Measurements from ENCODE around the gene CRYZ.
"Not testable (repeated sequence)": the region's sequence is repeated elsewhere in the genome, so short reads cannot be mapped to it uniquely, and the experiment has no call there.

CRYZ gene

DNA sequence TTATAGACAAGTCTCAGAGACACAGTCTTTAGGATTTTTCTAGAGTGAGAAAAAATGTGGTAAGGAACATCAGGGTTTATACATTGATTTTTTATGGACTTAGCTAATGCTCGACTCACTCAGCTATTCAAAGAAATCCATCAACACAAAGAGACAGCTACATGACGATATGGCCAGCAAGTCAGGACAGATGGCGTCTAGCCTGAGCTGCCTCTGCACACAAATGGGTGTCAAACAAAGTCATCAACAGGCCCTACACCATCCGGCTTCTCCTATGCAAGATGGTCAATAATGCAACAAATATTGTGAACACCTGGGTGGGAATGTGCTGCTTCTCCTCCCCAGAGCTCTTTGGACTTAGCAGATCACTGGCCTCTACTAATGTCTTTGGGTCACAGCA, 45.9 kb downstream of the CRYZ start:
- no peak for DNase-seq (ENCODE audit: low read depth in 1 of 2, low spot score in 1 of 2)
- TF ChIP-seq JUND (IDR thresholded peaks at IDR 0.05; ENCODE audit: low read depth), result no peak
- in situ Hi-C loops (cut with HindIII; ENCODE audit: low pct_unique_long_range_greater_than_20kb, low sequenced_read_pairs), result no loop called here

DNA sequence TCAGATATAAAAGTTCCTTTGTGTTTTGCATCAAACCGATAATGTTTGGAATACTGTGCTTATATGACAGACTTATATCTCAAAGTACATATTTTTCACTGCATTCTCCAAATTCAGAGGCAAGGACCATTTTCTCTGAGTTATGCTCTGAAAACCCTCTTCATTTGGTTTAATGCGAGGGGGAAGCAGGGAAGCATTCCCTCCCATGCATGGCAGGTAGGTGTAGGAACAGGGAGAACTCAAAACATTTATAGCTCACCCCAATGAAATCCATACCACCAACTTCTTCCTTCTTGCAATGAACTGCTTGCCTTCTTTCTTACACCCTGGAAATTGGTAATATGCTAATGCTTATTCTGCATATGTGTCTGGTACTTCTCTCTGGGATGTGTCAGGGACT, 48.5 kb downstream of the CRYZ start:
- in situ Hi-C loops (cut with HindIII; ENCODE audit: low pct_unique_long_range_greater_than_20kb, low sequenced_read_pairs), result no loop called here
- no peak for TF ChIP-seq JUND (IDR thresholded peaks at IDR 0.05; ENCODE audit: low read depth)

DNA sequence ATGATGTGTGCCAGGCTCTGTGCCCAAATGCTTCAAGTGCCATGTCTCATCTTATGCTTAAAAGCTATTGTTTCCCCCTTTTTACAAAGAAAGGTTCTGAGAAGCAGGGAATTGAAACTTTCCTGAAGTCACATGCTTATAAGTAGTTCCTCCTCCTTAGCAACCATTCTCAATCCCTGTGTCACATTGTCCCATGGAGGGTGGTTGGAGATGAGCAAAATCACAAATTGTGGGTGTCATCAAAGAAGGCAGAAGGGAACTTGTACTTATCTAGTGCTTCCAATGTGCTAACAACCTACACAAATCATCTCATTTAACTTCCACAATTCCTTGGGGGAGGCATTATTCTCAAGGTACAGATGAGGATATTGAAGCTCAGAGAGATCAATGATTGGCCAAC, 49.2 kb downstream of the CRYZ start:
- in situ Hi-C loops (cut with HindIII; ENCODE audit: low pct_unique_long_range_greater_than_20kb, low sequenced_read_pairs), result no loop called here
- TF ChIP-seq JUND (IDR thresholded peaks at IDR 0.05; ENCODE audit: low read depth), result no peak

More for the DNA sequence above, 48.5 kb downstream of the CRYZ start:
- no peak for DNase-seq (ENCODE audit: low read depth in 1 of 2, low spot score in 1 of 2)

GRCh38 chr1:74681851-74682250, 51.0 kb downstream of the CRYZ start:
- no peak for TF ChIP-seq JUND (IDR thresholded peaks at IDR 0.05; ENCODE audit: low read depth)
- DNase-seq (ENCODE audit: low read depth in 1 of 2, low spot score in 1 of 2), result no peak
- in situ Hi-C loops (cut with HindIII; ENCODE audit: low pct_unique_long_range_greater_than_20kb, low sequenced_read_pairs), result no loop called here

More for the DNA sequence above, 49.2 kb downstream of the CRYZ start:
- DNase-seq (ENCODE audit: low read depth in 1 of 2, low spot score in 1 of 2), result no peak

DNA sequence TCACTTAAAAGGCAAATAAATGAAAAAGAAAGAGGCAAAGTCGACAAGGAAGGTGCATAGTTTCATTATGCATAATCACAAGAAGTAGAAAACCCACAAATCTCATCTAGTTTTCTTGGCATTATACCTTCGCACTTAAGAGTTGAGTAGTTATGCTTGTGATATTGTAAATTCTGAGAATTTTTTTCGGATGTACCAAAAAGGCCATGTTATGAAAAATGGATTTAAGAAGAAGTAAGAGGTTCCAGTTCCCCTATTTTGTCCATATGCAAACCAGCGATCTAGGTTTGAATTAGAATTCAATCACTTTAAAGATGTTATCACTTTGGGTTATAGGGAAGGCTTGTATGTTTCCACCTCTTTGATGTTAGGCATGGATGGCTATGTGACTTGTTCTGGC, 51.4 kb downstream of the CRYZ start:
- DNase-seq (ENCODE audit: low read depth in 1 of 2, low spot score in 1 of 2), result no peak
- in situ Hi-C loops (cut with HindIII; ENCODE audit: low pct_unique_long_range_greater_than_20kb, low sequenced_read_pairs), result no loop called here
- no peak for TF ChIP-seq JUND (IDR thresholded peaks at IDR 0.05; ENCODE audit: low read depth)

DNA sequence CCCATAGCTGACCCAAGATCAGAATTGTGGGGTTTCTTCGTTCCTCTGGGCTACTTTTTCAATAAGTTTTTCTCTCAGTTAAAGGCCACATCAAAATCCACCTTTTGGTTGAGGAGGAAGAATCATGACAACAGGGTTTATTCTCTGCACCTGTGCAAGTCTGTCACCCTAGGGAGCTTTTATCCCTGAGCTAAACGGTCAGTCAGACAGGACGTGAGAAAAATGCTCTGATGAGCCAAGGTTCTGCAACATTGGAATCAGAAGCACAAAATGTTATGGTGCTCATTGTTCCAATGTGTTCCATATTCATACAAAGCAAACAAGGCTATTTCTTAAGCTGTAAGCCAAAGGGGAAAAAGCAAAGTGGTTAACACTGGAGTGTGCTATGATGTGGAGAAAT, 51.8 kb downstream of the CRYZ start:
- in situ Hi-C loops (cut with HindIII; ENCODE audit: low pct_unique_long_range_greater_than_20kb, low sequenced_read_pairs), result no loop called here
- no peak for DNase-seq (ENCODE audit: low read depth in 1 of 2, low spot score in 1 of 2)
- no peak for TF ChIP-seq JUND (IDR thresholded peaks at IDR 0.05; ENCODE audit: low read depth)

DNA sequence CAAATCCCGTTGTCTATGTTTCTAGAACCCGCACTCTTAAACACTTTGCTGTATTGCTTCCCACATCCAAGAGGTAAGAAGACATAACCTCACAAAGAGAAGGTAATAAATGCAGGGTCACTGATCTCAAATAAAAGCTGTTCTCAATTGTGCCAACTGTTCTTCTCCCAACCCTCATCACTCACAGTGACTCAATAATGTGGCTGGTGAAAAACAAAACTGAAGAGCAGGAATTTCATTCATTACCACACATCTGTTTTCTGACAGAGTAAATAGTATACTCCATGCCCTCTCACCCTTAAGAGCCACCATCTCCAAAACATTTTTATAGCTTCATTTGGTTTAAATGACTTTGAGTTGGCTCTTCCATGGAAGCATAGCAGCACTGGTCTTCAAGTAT, 53.0 kb downstream of the CRYZ start:
- no peak for DNase-seq (ENCODE audit: low read depth in 1 of 2, low spot score in 1 of 2)
- TF ChIP-seq JUND (IDR thresholded peaks at IDR 0.05; ENCODE audit: low read depth), result no peak
- in situ Hi-C loops (cut with HindIII; ENCODE audit: low pct_unique_long_range_greater_than_20kb, low sequenced_read_pairs), result no loop called here

- TF ChIP-seq JUND (IDR thresholded peaks at IDR 0.05; ENCODE audit: low read depth), result no peak
- DNase-seq (ENCODE audit: low read depth in 1 of 2, low spot score in 1 of 2), result no peak
- in situ Hi-C loops (cut with HindIII; ENCODE audit: low pct_unique_long_range_greater_than_20kb, low sequenced_read_pairs), result no loop called here
These were observed 54.9 kb downstream of the CRYZ start for GRCh38 chr1:74677926-74678325.

- in situ Hi-C loops (cut with HindIII; ENCODE audit: low pct_unique_long_range_greater_than_20kb, low sequenced_read_pairs), result no loop called here
- no peak for TF ChIP-seq JUND (IDR thresholded peaks at IDR 0.05; ENCODE audit: low read depth)
- no peak for DNase-seq (ENCODE audit: low read depth in 1 of 2, low spot score in 1 of 2)
These were observed 58.4 kb downstream of the CRYZ start for GRCh38 chr1:74674278-74675048.

DNA sequence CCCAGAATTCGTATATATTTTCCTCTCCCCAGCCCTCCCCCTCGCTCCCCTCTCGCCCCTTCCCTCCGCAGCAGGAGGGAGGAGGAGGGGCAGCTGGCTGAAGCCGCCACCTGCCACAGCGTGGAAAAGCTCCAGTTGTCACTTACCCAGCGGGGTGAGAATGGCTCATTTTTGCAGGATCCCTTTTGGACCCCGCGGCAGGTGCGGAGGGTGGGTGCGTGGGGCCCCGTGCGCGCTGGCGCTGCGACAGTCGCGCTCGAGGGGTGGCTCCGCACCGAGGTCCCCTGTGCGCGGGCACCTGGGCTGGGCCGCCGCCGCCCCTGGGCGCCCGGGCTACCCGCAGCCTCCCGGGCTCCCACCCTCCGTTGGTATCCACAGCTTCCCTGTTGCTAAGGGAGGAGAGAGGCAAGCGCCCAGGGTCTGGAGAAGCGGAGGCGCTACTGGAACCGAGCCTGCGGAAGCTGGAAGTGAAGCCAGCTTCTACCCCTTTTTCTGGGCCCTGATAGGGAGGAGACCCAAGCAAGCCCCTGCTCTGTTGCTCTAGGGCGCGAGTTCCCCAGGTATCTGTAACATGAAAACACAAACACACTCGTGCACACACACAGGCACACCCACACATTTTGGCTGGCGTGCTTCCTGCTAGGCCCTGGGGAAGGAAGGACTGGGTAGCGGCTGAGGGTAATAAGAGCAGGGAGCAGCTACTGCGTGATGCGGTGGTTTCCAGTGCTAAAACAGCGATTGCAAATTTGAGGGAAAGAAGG, 59.3 kb downstream of the CRYZ start, which contains the start of gene ERICH3:
Gene ERICH3, minus strand, starts transcription at position 442 of the 761 bp plus-strand sequence. Its CDS starts 273 bp downstream, at position 169.
- in situ Hi-C loops (cut with HindIII; ENCODE audit: low pct_unique_long_range_greater_than_20kb, low sequenced_read_pairs), result no loop called here
- TF ChIP-seq JUND (IDR thresholded peaks at IDR 0.05; ENCODE audit: low read depth), result no peak
- DNase-seq (ENCODE audit: low read depth in 1 of 2, low spot score in 1 of 2), result no peak

- in situ Hi-C loops (cut with HindIII; ENCODE audit: low pct_unique_long_range_greater_than_20kb, low sequenced_read_pairs); DNase-seq (ENCODE audit: low read depth in 1 of 2, low spot score in 1 of 2): not testable (repeated sequence)
These were observed 62.0 kb downstream of the CRYZ start for GRCh38 chr1:74670866-74671265.

All from T47D (cell line).